Left cardiac atrium (tissue), 4 donors: ENCODE data around the gene SLC7A11. TPM values are rescaled to one million over a fixed set of nuclear protein-coding genes. Genes with fewer than 3 reads are reported as not detected.
"Not testable (repeated sequence)": the region's sequence is repeated elsewhere in the genome, so short reads cannot be mapped to it uniquely, and the experiment has no call there.

Experiments used
- ATAC-seq, 2 donors: fragments of 200-7000 bp; cut with Tn5 transposase; one replicate each; pipeline ENCODE4 v1.9.1; 2020; ENCODE audit warnings: mild to moderate bottlenecking in 2 of 2, moderate library complexity in 2 of 2
- DNase-seq: peaks from one replicate; pipeline ENCODE4 v3.0.0-alpha.2; 2020
- intact Hi-C, 2 donors: fragments of 100-400 bp; cut with DNase I; formaldehyde crosslinking; loops; one replicate each; pipeline versions ENCODE4 v1.14.1 to v1.15.1; 2022 to 2023
- total RNA-seq, 2 donors: library from RNA; stranded (reverse); fragmentation: NEBNext Ultra II Directional; extraction: Animal tissue kit (Norgen Biotek cat#: 25700); gene quantifications; one replicate each; pipeline ENCODE4 v1.2.1, GENCODE V29; 2021
- donor health status: DM: no; HTN: yes; CAD: no.
- donor health status: DM: no; HTN: yes; CAD: no; lungs with severe emphysema.
- donor health status: DM: yes; HTN: yes; CAD: no.
- donor health status: Dilated cardiomyopathy.

SLC7A11 gene
- total RNA-seq, 2 donors from 2014 or later: 3.3 to 4.7 TPM

GRCh38 chr4:138223231-138223910 lies 18.8 kb downstream of the SLC7A11 start:
- DNase-seq (no peak), ATAC-seq (peak in 1 of 2 donors; percentile 44)
- intact Hi-C loops: no loop called here

- peak in 1 of 2 donors; percentile 53 for ATAC-seq
- intact Hi-C loops: no loop called here
- DNase-seq: no peak
Measured at GRCh38 chr4:138222046-138222445, 20.1 kb downstream of the SLC7A11 start.

GRCh38 chr4:138218976-138219375 lies 23.2 kb downstream of the SLC7A11 start:
- intact Hi-C loops: no loop called here
- DNase-seq: no peak
- ATAC-seq: no peak

GRCh38 chr4:138217567-138217966 lies 24.6 kb downstream of the SLC7A11 start:
- DNase-seq (no peak), ATAC-seq (peak; percentile 76 to 80)
- intact Hi-C loops: no loop called here

- intact Hi-C loops: no loop called here
Measured at GRCh38 chr4:138216272-138216867, 25.8 kb downstream of the SLC7A11 start.

GRCh38 chr4:138210576-138210975 lies 31.6 kb downstream of the SLC7A11 start:
- intact Hi-C loops, DNase-seq, ATAC-seq: not testable (repeated sequence)

More at GRCh38 chr4:138216272-138216867, 25.8 kb downstream of the SLC7A11 start:
- no peak for ATAC-seq
- no peak for DNase-seq

GRCh38 chr4:138209094-138209493 lies 33.1 kb downstream of the SLC7A11 start:
- intact Hi-C loops: loop anchor here in 1 of 2 donors (10.0 kb wide), 1 partner anchor 196 kb away; no protein-coding TSS in a partner anchor
- ATAC-seq: no peak
- DNase-seq: no peak

- intact Hi-C loops: loop anchor here in 1 of 2 donors (10.0 kb wide), 1 partner anchor 199 kb away; no protein-coding TSS in a partner anchor
- peak in 1 of 2 donors; percentile 19 for ATAC-seq
Measured at GRCh38 chr4:138205531-138206233, 36.5 kb downstream of the SLC7A11 start.

GRCh38 chr4:138204507-138204906 lies 37.6 kb downstream of the SLC7A11 start:
- intact Hi-C loops: loop anchor here in 1 of 2 donors (10.0 kb wide), 1 partner anchor 200 kb away; no protein-coding TSS in a partner anchor
- ATAC-seq (no peak), DNase-seq (no peak)

More at GRCh38 chr4:138205531-138206233, 36.5 kb downstream of the SLC7A11 start:
- no peak for DNase-seq

GRCh38 chr4:138202686-138203085 lies 39.5 kb downstream of the SLC7A11 start:
- intact Hi-C loops: loop anchor here in 1 of 2 donors (10.0 kb wide), 1 partner anchor 202 kb away; no protein-coding TSS in a partner anchor

GRCh38 chr4:138200236-138200590 lies 41.9 kb downstream of the SLC7A11 start:
- intact Hi-C loops: loop anchor here in 1 of 2 donors (10.0 kb wide), 1 partner anchor 205 kb away; no protein-coding TSS in a partner anchor
- DNase-seq (no peak), ATAC-seq (no peak)

More at GRCh38 chr4:138202686-138203085, 39.5 kb downstream of the SLC7A11 start:
- DNase-seq (no peak), ATAC-seq (no peak)

- DNase-seq (no peak), ATAC-seq (no peak)
- intact Hi-C loops: loop anchor here in 1 of 2 donors (10.0 kb wide), 1 partner anchor 205 kb away; no protein-coding TSS in a partner anchor
Measured at GRCh38 chr4:138199568-138200235, 42.4 kb downstream of the SLC7A11 start.

GRCh38 chr4:138196153-138196552 lies 46.0 kb downstream of the SLC7A11 start:
- intact Hi-C loops: no loop called here
- no peak for DNase-seq
- ATAC-seq: peak; percentile 50 to 74

GRCh38 chr4:138193963-138194362 lies 48.2 kb downstream of the SLC7A11 start:
- DNase-seq (no peak), ATAC-seq (peak; percentile 91 to 94)
- intact Hi-C loops: loop anchor here in 1 of 2 donors (2.0 kb wide), 1 partner anchor 65 kb away; no protein-coding TSS in a partner anchor

- ATAC-seq (no peak), DNase-seq (no peak)
- intact Hi-C loops: no loop called here
Measured at GRCh38 chr4:138192113-138192512, 50.0 kb downstream of the SLC7A11 start.

GRCh38 chr4:138190452-138190858 lies 51.7 kb downstream of the SLC7A11 start:
- ATAC-seq: no peak
- DNase-seq: no peak
- intact Hi-C loops: no loop called here

GRCh38 chr4:138189206-138189605 lies 52.9 kb downstream of the SLC7A11 start:
- intact Hi-C loops: loop anchor here in 1 of 2 donors (10.0 kb wide), 1 partner anchor 726 kb away; no protein-coding TSS in a partner anchor
- DNase-seq (no peak), ATAC-seq (no peak)

GRCh38 chr4:138188406-138189084 lies 53.6 kb downstream of the SLC7A11 start:
- intact Hi-C loops: loop anchor here in 1 of 2 donors (10.0 kb wide), 1 partner anchor 726 kb away; no protein-coding TSS in a partner anchor
- ATAC-seq (no peak), DNase-seq (no peak)
